OCI-LY1 (cell line): Measurements from ENCODE around the gene COL20A1.

Experiments used
- EZH2 ChIP-seq: fragments of 200-600 bp; sonication (generic), shearing (Covaris generic); IDR thresholded peaks from 2 replicates; pipeline ENCODE4 v1.8.0; 2017; ENCODE audit warnings: borderline replicate concordance, mixed run types, mild to moderate bottlenecking, antibody characterized with exemption, low read length, moderate library complexity, mixed read lengths
- TF ChIP-seq, protein P1 (sequence below): fragments of 200-600 bp; sonication (generic), shearing (Covaris generic); IDR thresholded peaks from 2 replicates; pipeline ENCODE4 v1.5.1; 2017; ENCODE audit warnings: mild to moderate bottlenecking, antibody characterized with exemption, low read length, moderate library complexity, mixed read lengths

DNA sequence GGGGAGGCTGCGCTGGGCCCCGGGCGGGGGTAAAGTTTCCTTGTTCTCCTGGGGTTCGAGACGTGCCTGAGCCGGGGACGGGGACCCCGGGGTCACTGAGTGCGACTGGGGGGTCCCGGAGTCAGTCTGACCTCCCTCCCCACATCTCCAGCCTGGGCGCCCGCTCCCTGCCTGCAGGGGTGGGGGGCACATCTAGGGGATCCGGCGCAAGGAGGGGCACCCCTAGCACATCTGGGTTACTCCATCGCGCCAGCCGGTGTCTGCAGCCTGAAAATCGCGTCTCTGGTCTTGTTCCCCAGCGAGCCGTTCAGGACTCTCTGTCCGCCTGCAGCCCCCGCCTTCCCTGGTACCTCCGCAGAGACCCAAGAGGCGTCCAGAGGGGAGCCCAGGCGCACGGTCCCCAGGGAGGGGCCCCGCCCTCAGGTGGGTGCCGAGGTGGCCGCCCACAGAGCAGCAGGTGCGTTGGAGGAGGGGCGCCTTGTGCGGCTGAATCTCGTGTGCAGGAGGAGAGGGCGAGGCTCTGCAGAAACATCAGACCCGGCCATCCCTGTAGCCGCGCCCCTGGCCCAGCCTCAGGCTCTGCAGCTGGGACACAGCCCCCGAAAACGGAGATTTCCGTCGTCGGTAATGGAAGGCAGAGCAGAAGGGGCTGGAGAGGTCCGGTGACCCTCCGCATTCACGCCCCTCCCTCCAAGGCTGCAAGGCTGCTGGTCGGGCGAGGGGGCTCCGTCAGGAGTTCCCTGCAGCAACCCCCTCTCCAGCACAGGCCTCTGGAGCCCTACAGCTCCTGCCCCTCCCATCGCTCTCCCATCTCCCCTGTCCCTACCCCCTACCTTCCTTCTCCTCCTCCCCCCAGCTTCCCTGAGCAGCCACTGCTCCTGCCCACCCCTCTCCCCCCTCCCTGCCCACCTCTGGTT is 68.8 kb downstream of the COL20A1 start:
- TF ChIP-seq, protein P1, sequence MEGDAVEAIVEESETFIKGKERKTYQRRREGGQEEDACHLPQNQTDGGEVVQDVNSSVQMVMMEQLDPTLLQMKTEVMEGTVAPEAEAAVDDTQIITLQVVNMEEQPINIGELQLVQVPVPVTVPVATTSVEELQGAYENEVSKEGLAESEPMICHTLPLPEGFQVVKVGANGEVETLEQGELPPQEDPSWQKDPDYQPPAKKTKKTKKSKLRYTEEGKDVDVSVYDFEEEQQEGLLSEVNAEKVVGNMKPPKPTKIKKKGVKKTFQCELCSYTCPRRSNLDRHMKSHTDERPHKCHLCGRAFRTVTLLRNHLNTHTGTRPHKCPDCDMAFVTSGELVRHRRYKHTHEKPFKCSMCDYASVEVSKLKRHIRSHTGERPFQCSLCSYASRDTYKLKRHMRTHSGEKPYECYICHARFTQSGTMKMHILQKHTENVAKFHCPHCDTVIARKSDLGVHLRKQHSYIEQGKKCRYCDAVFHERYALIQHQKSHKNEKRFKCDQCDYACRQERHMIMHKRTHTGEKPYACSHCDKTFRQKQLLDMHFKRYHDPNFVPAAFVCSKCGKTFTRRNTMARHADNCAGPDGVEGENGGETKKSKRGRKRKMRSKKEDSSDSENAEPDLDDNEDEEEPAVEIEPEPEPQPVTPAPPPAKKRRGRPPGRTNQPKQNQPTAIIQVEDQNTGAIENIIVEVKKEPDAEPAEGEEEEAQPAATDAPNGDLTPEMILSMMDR = no peak
- TF ChIP-seq EZH2 = no peak
